CD4-positive, alpha-beta T cell treated with Interferon alpha-2 for 1 hour (primary cell): Measurements from ENCODE around the gene HMGB2.

ENCODE experiments used
- DNase-seq, 2 donors: peaks; one replicate each; pipeline ENCODE4 v3.0.0-alpha.2; 2020 to 2022

The HMGB2 gene

GRCh38 chr4:173284463-173284862 lies 49.7 kb downstream of the HMGB2 start:
- DNase-seq = no peak

GRCh38 chr4:173282626-173283025 lies 51.5 kb downstream of the HMGB2 start:
- no peak for DNase-seq

GRCh38 chr4:173282256-173282562 lies 51.9 kb downstream of the HMGB2 start:
- DNase-seq = no peak

DNA sequence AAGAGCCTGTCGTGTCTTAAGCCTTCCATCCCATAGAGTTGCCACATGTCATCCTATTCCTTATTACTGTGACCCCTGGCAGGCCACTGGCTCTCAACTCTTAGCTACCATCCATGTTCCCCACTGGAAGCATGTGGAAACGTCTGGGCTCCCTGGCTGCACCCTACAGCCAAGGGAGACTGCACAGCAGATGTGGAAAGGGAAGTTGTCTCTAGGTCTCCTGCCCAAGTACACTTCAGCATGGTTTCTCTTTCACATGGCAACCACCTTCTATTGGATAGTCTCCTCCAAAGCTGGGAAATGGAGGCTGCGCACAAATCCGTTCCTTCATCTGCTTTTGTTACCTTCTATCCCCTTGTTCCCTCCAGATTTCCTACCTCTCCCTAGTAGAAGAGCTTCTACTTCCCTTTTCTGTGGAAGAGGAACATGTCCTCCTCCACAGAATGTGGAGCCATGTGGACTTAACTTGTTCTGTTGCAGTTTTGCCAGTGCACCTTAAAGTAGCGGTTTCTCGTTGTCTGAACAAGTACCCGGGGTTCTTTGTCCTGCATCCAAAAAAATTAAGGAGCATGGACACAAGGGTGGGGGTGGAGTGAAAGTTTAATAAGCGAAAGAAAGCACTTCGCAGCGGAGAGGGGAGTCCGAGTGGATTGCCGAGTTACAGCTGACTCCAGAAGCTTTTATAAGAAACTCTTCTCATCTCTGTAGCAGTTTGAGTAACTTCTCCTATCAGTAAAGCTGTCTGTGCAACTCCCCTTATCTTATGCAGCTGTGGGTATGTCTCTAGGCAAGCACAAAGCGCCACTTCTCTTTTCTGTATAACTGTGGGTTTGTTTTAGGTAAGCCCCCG lies 52.5 kb downstream of the HMGB2 start:
- DNase-seq = no peak
